Kidney (tissue), 14 donors: ENCODE results near the gene ATP6V0D1. TPM values are rescaled to one million over a fixed set of nuclear protein-coding genes. Genes with fewer than 3 reads are reported as not detected.

Experiments
- DNase-seq, 5 donors: peaks; one replicate each; pipeline ENCODE4 v3.0.0-alpha.2; 2013 to 2020
- FAIRE-seq: peaks from 2 replicates; lab custom pipeline; 2012; peaks lifted over from hg19 to GRCh38; lab: Jason Lieb, UNC
- H3K27ac ChIP-seq, 2 donors: one replicate each; pipeline ENCODE4 v1.7.0; 2013; ENCODE audit warnings: low read depth in 2 of 2, low read length in 2 of 2, inconsistent platforms in 1 of 2
- H3K27me3 ChIP-seq: one replicate; pipeline ENCODE4 v1.7.1; 2013; ENCODE audit warnings: low read length, inconsistent platforms; ENCODE audit not compliant: control insufficient read depth, insufficient read depth
- H3K36me3 ChIP-seq, 3 donors: one replicate each; pipeline versions ENCODE4 v1.7.0 to v1.7.1; 2013; ENCODE audit warnings: low read length in 3 of 3, control low read depth in 1 of 3, inconsistent platforms in 1 of 3; ENCODE audit not compliant: insufficient read depth in 3 of 3, control insufficient read depth in 2 of 3
- H3K4me1 ChIP-seq, 3 donors: one replicate each; pipeline versions ENCODE4 v1.7.0 to v1.7.1; 2013; ENCODE audit warnings: low read length in 3 of 3, inconsistent platforms in 1 of 3, low read depth in 1 of 3; ENCODE audit not compliant: control insufficient read depth in 2 of 3, insufficient read depth in 2 of 3
- H3K4me3 ChIP-seq, 3 donors: one replicate each; pipeline versions ENCODE4 v1.7.0 to v1.8.1; 2013; ENCODE audit warnings: low read length in 3 of 3, control low read depth in 1 of 3, inconsistent platforms in 1 of 3
- H3K9ac ChIP-seq, 3 donors: one replicate each; pipeline versions ENCODE4 v1.7.0 to v1.7.1; 2013; ENCODE audit warnings: low read length in 3 of 3, control low read depth in 1 of 3, inconsistent platforms in 1 of 3
- H3K9me3 ChIP-seq, 3 donors: one replicate each; pipeline versions ENCODE4 v1.7.0 to v1.7.1; 2013; ENCODE audit warnings: low read length in 3 of 3, control low read depth in 1 of 3, inconsistent platforms in 1 of 3; ENCODE audit not compliant: control insufficient read depth in 2 of 3, insufficient read depth in 1 of 3
- intact Hi-C: fragments of 100-400 bp; cut with DNase I; formaldehyde crosslinking; loops from one replicate; pipeline ENCODE4 v1.11.1; 2022
- polyA plus RNA-seq: library from polyadenylated mRNA; stranded (reverse); fragments of 350-450 nt; fragmentation: Illumina TruSeq; extraction: RNeasy Lipid Tissue Mini Kit (QIAGEN cat#74804); gene quantifications from one replicate; pipeline ENCODE4 v1.2.3, GENCODE V29; 2014; ENCODE audit warnings: low read depth, low replicate concordance; ENCODE audit not compliant: insufficient read depth
- total RNA-seq: library from RNA; stranded (reverse); fragmentation: NEBNext Ultra II Directional; extraction: Animal tissue kit (Norgen Biotek cat#: 25700); gene quantifications from one replicate; pipeline ENCODE4 v1.2.1, GENCODE V29; 2021
- TF ChIP-seq, protein P1 (sequence below): IDR thresholded peaks from 3 replicates; pipeline ENCODE4 v1.5.1; 2012; ENCODE audit warnings: mild to moderate bottlenecking, moderate library complexity, borderline replicate concordance; ENCODE audit not compliant: insufficient read depth; ENCODE audit errors: extremely low read depth
- donor health status: control.
- donor health status: control.
- donor health status: control.
- donor health status: control.
- donor health status: control.
- donor health status: DM: yes; HTN: yes; CAD: no.
- donor health status: Normal renal cell carcinoma (clear cell type).

ATP6V0D1 gene
- total and polyA plus RNA-seq, 2 donors from 2014 or later, result 100 to 208 TPM

DNA sequence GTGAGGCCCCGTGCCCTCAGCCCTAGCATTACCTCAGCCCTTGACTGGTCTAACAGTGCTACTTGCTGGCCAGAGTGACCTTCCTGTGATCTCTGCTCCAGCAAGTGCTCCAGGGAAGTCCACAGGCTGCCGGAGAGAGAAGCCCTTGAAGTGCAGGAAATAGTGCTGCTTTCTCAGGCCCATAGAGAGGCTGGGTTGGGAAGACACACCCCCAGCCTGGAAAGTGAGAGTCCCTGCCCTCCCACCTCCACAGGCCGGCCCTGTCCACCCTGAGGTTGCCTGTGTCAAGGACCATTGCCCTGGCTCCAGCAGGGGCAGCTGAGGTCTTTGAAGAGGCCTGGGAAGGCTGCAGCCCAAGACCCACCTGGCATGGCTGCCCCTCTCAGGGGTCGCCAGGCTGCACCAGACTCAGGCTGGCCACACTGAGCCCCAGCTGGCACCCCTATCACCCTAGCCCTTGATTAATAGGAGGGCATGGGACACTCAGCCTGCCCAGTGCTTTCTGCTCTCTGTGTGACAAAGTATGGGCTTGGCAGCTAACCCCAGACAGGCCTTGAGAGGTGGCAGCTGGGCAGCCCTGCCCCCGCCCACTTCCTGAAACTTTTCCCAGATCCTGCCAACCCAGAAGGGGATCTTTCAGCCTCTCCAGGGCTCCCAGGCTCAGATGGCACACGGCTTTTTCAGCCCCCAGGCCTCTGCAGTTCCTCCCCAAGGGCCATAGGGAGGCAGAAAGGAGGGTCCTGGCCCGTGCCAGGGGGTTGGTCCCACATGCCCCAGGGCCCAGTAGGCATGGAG is 21.7 kb downstream of the ATP6V0D1 start:
- Histone ChIP-seq H3K9ac (peak overlapping the region in 1 of 3 donors; percentile 72), H3K27ac (peak overlapping the region; percentile 80 to 91), H3K4me1 (peaks cover 0 to 68% (median 64%) of the 10 kb centered on the region in 3 donors), H3K9me3 (no peaks in the 10 kb centered on the region), H3K36me3 (no peaks in the 10 kb centered on the region), H3K27me3 (no peaks in the 10 kb centered on the region), H3K4me3 (peak overlapping the region in 1 of 3 donors; percentile 22)
- TF ChIP-seq, protein P1, sequence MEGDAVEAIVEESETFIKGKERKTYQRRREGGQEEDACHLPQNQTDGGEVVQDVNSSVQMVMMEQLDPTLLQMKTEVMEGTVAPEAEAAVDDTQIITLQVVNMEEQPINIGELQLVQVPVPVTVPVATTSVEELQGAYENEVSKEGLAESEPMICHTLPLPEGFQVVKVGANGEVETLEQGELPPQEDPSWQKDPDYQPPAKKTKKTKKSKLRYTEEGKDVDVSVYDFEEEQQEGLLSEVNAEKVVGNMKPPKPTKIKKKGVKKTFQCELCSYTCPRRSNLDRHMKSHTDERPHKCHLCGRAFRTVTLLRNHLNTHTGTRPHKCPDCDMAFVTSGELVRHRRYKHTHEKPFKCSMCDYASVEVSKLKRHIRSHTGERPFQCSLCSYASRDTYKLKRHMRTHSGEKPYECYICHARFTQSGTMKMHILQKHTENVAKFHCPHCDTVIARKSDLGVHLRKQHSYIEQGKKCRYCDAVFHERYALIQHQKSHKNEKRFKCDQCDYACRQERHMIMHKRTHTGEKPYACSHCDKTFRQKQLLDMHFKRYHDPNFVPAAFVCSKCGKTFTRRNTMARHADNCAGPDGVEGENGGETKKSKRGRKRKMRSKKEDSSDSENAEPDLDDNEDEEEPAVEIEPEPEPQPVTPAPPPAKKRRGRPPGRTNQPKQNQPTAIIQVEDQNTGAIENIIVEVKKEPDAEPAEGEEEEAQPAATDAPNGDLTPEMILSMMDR, result no peak
- DNase-seq (peak in 1 of 5 donors; percentile 49), FAIRE-seq (no peak)
- intact Hi-C loops, result no loop called here

DNA sequence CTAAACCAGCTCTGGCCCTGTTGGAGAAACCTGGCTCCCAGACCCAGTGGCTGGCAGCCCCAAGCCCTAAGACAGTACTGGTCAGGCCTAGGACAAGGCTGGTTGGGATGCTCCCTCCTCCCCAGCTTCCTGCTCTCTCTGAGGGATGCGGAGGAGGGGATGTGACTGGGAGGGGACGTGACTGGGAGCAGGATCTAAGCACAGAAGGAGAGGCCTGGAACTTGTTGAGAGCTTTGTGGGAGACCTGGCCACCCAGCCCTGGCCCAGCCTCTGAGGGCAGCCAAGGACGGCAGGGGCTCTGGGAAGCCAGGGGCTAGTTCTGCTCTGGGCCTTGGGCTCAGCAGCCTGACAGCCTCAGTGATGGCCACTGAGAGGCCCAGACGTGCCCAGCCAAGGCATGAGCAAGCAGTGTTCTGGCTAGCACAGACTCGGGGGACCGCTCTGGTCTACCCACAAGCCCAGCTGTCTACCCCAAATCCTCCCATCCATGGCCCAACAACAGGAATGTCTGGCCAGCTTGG is 22.8 kb downstream of the ATP6V0D1 start:
- Histone ChIP-seq H3K9ac (peak overlapping the region in 2 of 3 donors; percentile 1 to 72), H3K9me3 (no peaks in the 10 kb centered on the region), H3K4me3 (peak overlapping the region in 1 of 3 donors; percentile 22), H3K36me3 (peaks cover 0 to 3% (median under 1%) of the 10 kb centered on the region in 3 donors), H3K27ac (peak overlapping the region; percentile 80 to 91), H3K27me3 (no peaks in the 10 kb centered on the region), H3K4me1 (peaks cover 0 to 71% (median 64%) of the 10 kb centered on the region in 3 donors)
- TF ChIP-seq, protein P1, result no peak
- intact Hi-C loops, result no loop called here
- DNase-seq (peak in 3 of 5 donors; percentile 44 to 78 (median 57)), FAIRE-seq (no peak)

DNA sequence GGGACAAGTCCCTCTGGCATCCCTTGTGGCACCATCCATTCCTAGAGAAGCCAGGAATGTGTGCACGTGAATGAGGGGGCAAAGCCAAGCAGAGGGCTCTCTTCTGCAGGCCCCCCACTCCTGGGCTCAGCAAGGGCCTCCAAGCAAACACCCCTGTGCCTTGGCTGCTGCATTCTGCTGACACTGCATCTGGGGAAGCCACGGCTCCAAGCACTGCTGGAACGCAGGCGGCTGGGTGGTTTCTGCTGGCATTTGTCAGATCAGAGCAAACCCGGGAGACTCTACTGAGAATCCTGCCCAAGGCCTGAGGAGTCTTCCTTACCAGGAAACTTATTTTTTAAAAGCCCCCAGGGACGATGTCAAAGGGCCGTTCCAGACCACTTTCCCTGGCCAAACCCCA is 23.3 kb downstream of the ATP6V0D1 start:
- no peak overlapping the region for H3K4me3 ChIP-seq
- DNase-seq (no peak), FAIRE-seq (no peak)
- peak overlapping the region in 1 of 3 donors; percentile 72 for H3K9ac ChIP-seq
- H3K27ac ChIP-seq, result peak overlapping the region; percentile 80 to 91
- intact Hi-C loops, result no loop called here
- H3K36me3 ChIP-seq, result peaks cover 0 to 8% (median 3%) of the 10 kb centered on the region in 3 donors
- H3K4me1 ChIP-seq, result peaks cover 0 to 65% (median 61%) of the 10 kb centered on the region in 3 donors
- H3K27me3 ChIP-seq, result no peaks in the 10 kb centered on the region
- TF ChIP-seq, protein P1, result no peak
- no peaks in the 10 kb centered on the region for H3K9me3 ChIP-seq
